GM12878 (cell line): ENCODE results near the gene OR6C68.

Experiments
- EP300 ChIP-seq, 2 experiments: fragments of 150-350 bp in 1 of 2; IDR thresholded peaks; 2 replicates each; pipeline ENCODE4 v1.6.1; 2011 to 2012; ENCODE audit warnings: low read depth in 2 of 2, low read length in 2 of 2, borderline replicate concordance in 1 of 2, improper control_type of control experiment in 1 of 2, inconsistent platforms in 1 of 2; ENCODE audit not compliant: control insufficient read depth in 1 of 2
- GATAD2B ChIP-seq: fragments of 450-650 bp; conservative IDR thresholded peaks from 2 replicates; pipeline ENCODE4 v1.6.1; 2017; ENCODE audit warnings: low read depth, mild to moderate bottlenecking, moderate library complexity

GRCh38 chr12:55446326-55446725, 45.9 kb upstream of the OR6C68 start:
- TF ChIP-seq EP300 (IDR thresholded peaks at IDR 0.05; ENCODE audit: borderline replicate concordance in 1 of 2, control insufficient read depth in 1 of 2, low read depth in 2 of 2, low read length in 2 of 2) (no peak), GATAD2B (no peak)
